GM12872 (cell line): ENCODE results near the gene ZNF667.

Experiments used
- TF ChIP-seq, protein P1 (sequence below): IDR thresholded peaks from 3 replicates; pipeline ENCODE4 v1.5.1; 2011; ENCODE audit warnings: low read depth, mild to moderate bottlenecking, low read length, moderate library complexity; ENCODE audit not compliant: insufficient read depth

Gene ZNF667

GRCh38 chr19:56477429-56478338, 539 bp upstream of the ZNF667 start:
- TF ChIP-seq, protein P1, sequence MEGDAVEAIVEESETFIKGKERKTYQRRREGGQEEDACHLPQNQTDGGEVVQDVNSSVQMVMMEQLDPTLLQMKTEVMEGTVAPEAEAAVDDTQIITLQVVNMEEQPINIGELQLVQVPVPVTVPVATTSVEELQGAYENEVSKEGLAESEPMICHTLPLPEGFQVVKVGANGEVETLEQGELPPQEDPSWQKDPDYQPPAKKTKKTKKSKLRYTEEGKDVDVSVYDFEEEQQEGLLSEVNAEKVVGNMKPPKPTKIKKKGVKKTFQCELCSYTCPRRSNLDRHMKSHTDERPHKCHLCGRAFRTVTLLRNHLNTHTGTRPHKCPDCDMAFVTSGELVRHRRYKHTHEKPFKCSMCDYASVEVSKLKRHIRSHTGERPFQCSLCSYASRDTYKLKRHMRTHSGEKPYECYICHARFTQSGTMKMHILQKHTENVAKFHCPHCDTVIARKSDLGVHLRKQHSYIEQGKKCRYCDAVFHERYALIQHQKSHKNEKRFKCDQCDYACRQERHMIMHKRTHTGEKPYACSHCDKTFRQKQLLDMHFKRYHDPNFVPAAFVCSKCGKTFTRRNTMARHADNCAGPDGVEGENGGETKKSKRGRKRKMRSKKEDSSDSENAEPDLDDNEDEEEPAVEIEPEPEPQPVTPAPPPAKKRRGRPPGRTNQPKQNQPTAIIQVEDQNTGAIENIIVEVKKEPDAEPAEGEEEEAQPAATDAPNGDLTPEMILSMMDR = no peak

- TF ChIP-seq, protein P1 = no peak
Measured at GRCh38 chr19:56476093-56476492, 1.1 kb downstream of the ZNF667 start.

DNA sequence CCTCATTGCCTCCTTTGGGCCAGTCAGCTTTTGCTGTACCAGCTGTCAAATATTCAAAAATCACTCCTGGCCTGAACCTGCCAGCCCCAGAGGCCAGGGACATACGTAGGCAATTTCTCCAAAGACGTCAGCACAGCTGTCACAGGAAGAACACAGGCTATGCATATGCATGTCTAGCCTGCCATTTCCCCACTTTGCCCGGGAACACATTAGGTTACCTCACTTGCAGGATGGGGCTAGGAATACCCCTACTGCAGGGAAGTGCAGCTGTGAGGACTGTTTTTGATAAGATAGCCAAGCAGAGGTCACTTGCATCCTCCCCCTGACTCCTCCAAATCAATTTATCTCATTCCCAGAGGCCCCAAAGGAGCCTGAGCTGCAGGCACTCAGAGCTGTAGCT, 2.8 kb downstream of the ZNF667 start:
- TF ChIP-seq, protein P1 = no peak

- TF ChIP-seq, protein P1 = no peak
Measured at GRCh38 chr19:56441206-56441792, 35.8 kb downstream of the ZNF667 start.

- TF ChIP-seq, protein P1 = no peak
Measured at GRCh38 chr19:56423985-56424353, 53.2 kb downstream of the ZNF667 start.

DNA sequence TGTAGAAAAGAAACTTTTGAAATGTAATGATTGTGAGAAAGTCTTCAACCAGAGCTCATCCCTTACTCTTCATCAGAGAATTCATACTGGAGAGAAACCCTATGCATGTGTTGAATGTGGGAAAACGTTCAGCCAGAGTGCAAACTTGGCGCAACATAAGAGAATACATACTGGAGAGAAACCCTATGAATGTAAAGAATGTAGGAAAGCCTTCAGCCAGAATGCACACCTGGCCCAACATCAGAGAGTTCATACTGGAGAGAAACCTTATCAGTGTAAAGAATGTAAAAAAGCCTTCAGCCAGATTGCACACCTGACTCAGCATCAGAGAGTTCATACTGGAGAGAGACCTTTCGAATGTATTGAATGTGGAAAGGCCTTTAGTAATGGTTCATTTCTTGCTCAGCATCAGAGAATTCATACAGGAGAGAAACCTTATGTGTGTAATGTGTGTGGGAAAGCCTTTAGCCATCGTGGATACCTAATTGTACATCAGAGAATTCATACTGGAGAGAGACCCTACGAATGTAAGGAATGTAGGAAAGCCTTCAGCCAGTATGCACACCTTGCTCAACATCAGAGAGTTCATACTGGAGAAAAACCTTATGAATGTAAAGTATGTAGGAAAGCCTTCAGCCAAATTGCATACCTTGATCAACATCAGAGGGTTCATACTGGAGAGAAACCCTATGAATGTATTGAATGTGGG, 53.7 kb downstream of the ZNF667 start:
- TF ChIP-seq, protein P1 = no peak

- TF ChIP-seq, protein P1 = no peak
Measured at GRCh38 chr19:56405062-56405461, 72.1 kb downstream of the ZNF667 start.
